GM21526 (cell line): ENCODE data around the gene LCE1D.

ENCODE experiments used
- ATAC-seq: cut with Tn5 transposase; IDR thresholded peaks from one replicate; pipeline ENCODE4 v1.9.1; 2021; ENCODE audit warnings: moderate library complexity; ENCODE audit not compliant: unreplicated experiment, low FRiP score

Gene LCE1D

DNA sequence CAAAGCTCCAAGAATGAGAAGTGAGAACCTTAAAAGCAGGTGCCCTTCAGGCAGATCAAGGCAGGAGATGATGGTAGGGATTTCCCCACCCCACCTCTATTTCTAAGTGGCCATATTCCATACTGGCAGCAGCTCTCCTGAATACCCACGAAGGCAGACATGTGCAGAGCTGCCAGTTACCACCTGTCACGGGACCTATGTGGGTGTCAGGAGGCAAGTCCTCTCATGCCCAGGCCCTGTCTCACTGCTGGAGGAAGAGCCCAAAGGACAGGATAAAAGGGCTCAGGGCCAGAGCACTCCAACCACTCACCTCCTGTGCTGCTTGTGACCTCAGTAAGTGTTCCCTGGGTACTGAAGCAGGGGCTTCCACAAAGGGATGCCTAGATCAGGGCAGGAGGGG is 14.5 kb downstream of the LCE1D start:
- no peak for ATAC-seq

DNA sequence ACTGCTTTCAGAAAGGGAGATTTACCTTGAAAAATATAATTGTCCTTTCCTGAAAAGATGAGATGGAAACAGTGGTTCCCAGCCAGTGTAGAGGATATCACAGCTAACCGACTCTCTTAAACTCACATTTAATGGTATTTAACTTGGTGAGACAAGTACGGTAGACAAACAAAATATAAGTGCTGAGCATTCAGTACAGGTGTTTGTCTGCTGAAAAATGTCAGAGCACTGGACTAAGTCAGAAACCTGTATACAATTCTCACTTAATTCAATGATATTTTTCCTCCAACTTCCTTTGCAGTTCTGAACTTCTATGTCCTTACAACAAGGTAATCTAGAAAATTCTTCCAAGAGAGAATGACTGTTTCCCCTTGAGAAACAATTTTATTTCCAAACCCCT is 15.2 kb downstream of the LCE1D start, which contains the start of gene LCE1B:
TSS of gene LCE1B (plus strand) at position 301 of the 400 bp plus-strand sequence. CDS start 476 bp downstream, outside the sequence.
- no peak for ATAC-seq

DNA sequence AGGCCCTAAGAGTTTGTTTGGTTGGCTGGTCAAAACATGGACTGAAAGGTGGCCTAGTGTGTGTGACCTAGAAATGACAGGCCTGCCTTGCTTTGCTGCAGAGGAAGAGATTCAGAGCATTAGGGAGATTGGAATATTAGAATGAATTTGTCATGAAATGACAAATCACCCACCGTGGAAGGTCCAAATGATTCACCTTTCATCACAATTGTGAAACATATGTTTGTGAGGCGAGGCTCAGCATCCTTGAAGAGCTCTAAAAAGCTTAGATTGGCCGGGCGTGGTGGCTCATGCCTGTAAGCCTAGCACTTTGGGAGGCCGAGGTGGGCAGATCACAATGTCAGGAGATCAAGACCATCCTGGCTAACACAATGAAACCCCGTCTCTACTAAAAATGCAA is 20.8 kb downstream of the LCE1D start:
- no peak for ATAC-seq

DNA sequence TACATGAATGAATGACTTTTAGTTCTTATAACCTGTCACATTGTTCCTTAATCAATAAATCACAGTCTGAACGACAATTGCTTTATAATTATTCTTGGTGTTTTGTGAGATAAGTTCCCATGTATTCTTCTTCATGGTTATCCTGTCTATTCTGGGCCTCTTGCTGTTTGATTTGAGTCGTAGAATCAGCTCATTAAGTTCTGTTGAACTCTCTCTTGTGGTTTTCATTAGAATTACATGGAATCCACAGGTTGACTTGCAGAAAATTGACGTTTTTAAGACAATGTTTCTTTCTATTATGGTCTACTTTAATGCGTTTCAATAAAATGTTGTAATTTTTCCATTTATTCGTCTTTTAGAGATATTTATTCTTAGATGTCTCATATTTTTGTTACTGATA is 26.8 kb downstream of the LCE1D start:
- no peak for ATAC-seq

DNA sequence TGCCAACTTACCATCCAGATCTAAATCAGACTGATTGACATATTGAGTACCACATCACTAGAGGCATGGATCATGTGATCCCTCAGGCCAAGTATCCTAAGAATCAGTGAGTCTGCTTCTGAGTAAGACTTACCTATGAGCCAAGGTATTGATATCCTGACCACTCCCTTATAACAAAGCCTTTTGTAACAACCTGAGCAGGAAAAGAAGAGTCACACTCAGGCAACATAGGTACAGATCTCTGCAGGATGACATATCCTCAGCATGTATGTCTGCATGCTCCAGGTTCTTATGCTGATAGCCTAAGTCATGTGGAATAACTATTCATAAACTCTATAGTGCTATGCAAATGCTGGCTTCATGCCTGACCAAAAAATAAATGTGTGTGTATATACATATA is 28.4 kb downstream of the LCE1D start:
- no peak for ATAC-seq

DNA sequence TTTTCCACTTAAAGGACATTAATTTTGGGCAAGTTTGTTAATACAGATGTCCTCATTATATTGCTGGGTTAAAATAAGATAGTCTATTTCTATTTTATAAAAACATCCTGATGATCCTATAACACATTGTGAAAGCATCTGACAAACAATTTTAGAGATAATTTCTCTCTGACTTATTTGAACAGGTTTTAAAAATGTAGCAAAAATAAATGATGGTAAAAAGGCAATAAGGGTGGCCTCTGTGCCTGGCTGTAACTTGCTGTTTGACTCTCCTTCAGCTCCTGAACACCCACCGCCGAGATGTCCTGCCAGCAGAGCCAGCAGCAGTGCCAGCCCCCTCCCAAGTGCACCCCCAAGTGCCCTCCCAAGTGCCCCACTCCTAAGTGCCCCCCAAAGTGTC is 30.7 kb downstream of the LCE1D start, which contains the start of gene LCE1A:
TSS of gene LCE1A (plus strand) at position 301 of the 400 bp plus-strand sequence. CDS start at position 301, 0 bp downstream.
- no peak for ATAC-seq

DNA sequence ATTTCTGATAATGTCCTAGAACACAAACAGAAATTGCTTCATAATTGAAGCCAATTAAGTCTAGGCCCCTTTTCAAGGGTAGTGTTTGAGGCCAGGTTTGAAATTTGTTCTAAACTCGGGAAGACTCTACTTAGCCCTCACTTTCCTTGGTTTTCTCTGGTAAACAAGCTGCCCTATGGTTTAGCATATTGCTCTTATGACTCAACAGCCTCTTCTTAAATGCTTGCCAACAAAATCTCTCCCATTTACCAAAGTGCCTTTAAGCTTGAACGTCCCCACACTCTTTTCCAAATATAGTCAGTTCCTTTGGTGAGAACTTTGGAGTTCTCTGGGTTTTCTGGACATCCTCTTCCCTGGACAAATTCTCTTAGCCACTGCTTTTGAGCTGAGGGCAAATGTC is 40.3 kb downstream of the LCE1D start:
- no peak for ATAC-seq

DNA sequence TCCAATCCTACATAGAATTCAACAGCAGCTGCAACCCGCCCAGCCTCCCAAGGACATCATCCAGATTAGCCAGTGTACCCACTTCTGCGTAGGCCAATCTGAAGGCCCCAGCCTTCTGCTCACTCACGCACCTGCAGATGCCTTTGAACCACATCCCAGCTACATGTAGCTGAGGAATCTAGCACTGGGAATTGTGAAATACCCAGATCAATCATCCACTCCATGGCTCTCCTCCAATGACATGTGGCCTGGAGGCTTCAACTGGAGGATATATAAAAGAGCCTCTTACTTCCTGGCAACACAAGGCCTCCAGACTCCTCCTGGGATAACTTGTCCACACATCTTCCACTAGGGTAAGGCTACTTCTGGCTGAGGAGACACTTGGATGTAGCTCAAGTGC is 46.0 kb downstream of the LCE1D start, which contains the start of gene LCE6A:
TSS of gene LCE6A (plus strand) at position 301 of the 400 bp plus-strand sequence. CDS start 665 bp downstream, outside the sequence.
- ATAC-seq = no peak
